SH-SY5Y (cell line): ENCODE data around the gene DDX39A.

Experiments used
- GATA2 ChIP-seq: IDR thresholded peaks from 2 replicates; pipeline ENCODE4 v1.6.1; 2011; ENCODE audit warnings: mild to moderate bottlenecking, low read depth, low read length
- GATA3 ChIP-seq: IDR thresholded peaks from 2 replicates; pipeline ENCODE4 v1.6.1; 2011; ENCODE audit warnings: low read depth, mild to moderate bottlenecking, low read length, moderate library complexity

- no peak for TF ChIP-seq GATA2
- no peak for TF ChIP-seq GATA3
These were observed 8.3 kb upstream of the DDX39A start for GRCh38 chr19:14427461-14427860.
